Stimulated activated CD8-positive, alpha-beta memory T cell treated with anti-CD3 and anti-CD28 coated beads, Interleukin-7, amount 100 ng/mL, for 1 hour (primary cell): ENCODE measurements around the gene WDR48.

Source experiments
- DNase-seq, 2 donors: peaks; one replicate each; pipeline ENCODE4 v3.0.0-alpha.2; 2020; ENCODE audit warnings: low read depth in 2 of 2

Gene WDR48

GRCh38 chr3:39101022-39101689 is 49.3 kb downstream of the WDR48 start:
- DNase-seq = no peak

GRCh38 chr3:39102504-39103323 is 50.9 kb downstream of the WDR48 start:
- DNase-seq = no peak

- no peak for DNase-seq
These were observed 51.5 kb downstream of the WDR48 start for GRCh38 chr3:39103324-39103693.

- no peak for DNase-seq
These were observed 52.2 kb downstream of the WDR48 start for GRCh38 chr3:39103791-39104552.

- no peak for DNase-seq
These were observed 53.3 kb downstream of the WDR48 start for GRCh38 chr3:39104961-39105686.

- DNase-seq = no peak
These were observed 53.9 kb downstream of the WDR48 start for GRCh38 chr3:39105687-39106063.

GRCh38 chr3:39106281-39106811 is 54.5 kb downstream of the WDR48 start:
- DNase-seq = no peak

GRCh38 chr3:39106851-39107387 is 55.1 kb downstream of the WDR48 start:
- no peak for DNase-seq

- peak; percentile 30 to 34 for DNase-seq
These were observed 55.8 kb downstream of the WDR48 start, which contains the start of the genes GORASP1 and TTC21A for GRCh38 chr3:39107388-39108199. GORASP1 (minus strand) TSS chr3:39107627; CDS start chr3:39107541, 86 bp downstream. TTC21A (plus strand) TSS chr3:39107680; CDS start chr3:39107838, 158 bp downstream.

- DNase-seq = no peak
These were observed 56.4 kb downstream of the WDR48 start for GRCh38 chr3:39108200-39108710.

GRCh38 chr3:39109086-39109485 is 57.3 kb downstream of the WDR48 start:
- DNase-seq = no peak

- no peak for DNase-seq
These were observed 58.3 kb downstream of the WDR48 start for GRCh38 chr3:39110041-39110639.

GRCh38 chr3:39112113-39112512 is 60.3 kb downstream of the WDR48 start:
- no peak for DNase-seq

GRCh38 chr3:39112535-39112934 is 60.7 kb downstream of the WDR48 start:
- no peak for DNase-seq

- no peak for DNase-seq
These were observed 61.5 kb downstream of the WDR48 start for GRCh38 chr3:39113291-39113690.

GRCh38 chr3:39114456-39114855 is 62.6 kb downstream of the WDR48 start:
- DNase-seq = no peak

GRCh38 chr3:39115870-39116269 is 64.1 kb downstream of the WDR48 start:
- DNase-seq = no peak

GRCh38 chr3:39118079-39118478 is 66.3 kb downstream of the WDR48 start:
- DNase-seq = no peak

GRCh38 chr3:39118931-39119660 is 67.3 kb downstream of the WDR48 start:
- no peak for DNase-seq
